Measurements from ENCODE around the gene SYP.

The SYP gene

DNA sequence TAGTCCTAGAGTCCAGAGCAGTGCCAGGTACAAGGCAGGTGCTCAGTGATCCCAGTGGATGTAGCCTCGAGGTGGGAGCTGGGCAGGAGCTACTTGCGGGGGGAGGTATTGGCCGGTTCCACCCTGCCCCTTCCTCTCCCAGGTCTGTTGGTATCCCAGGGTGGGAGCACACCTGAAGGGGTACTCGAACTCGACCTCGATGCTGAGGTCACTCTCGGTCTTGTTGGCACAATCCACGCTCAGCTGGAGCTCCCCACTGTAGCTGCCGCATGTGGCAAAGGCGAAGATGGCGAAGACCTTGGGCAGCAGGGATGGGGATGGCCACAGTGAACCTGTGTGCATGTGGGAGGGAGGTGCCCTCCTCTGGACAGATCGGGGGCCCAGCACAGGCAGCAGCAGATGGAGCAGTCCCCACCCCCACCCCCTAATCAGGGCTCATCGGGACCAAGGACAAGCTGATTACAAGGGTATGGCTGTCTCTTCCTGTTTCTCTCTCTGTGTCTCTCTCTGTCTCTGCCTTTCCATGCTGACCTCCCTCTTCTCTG lies 2.4 kb downstream of the SYP start:
- H3K27me3 ChIP-seq (ENCODE audit: control insufficient read depth in 5 of 5, insufficient read depth in 4 of 5, low read length in 5 of 5), result peaks cover 0 to 7% (median 0%) of the 10 kb centered on the region in 5 donors
- no peaks in the 10 kb centered on the region for H3K36me3 ChIP-seq (ENCODE audit: control insufficient read depth in 5 of 5, insufficient read depth in 5 of 5, low read length in 5 of 5)
- no peak overlapping the region for H3K4me3 ChIP-seq (ENCODE audit: low read depth in 1 of 5, low read length in 5 of 5)
- H3K9me3 ChIP-seq (ENCODE audit: control insufficient read depth in 5 of 5, low read length in 5 of 5), result no peaks in the 10 kb centered on the region
- peaks cover 0 to 11% (median 6%) of the 10 kb centered on the region in 5 donors for H3K4me1 ChIP-seq (ENCODE audit: control insufficient read depth in 5 of 5, insufficient read depth in 5 of 5, low read length in 5 of 5)
- H3K27ac ChIP-seq (ENCODE audit: low read depth, low read length), result no peak overlapping the region
- no peak overlapping the region for H3K9ac ChIP-seq (ENCODE audit: low read length in 5 of 5)

DNA sequence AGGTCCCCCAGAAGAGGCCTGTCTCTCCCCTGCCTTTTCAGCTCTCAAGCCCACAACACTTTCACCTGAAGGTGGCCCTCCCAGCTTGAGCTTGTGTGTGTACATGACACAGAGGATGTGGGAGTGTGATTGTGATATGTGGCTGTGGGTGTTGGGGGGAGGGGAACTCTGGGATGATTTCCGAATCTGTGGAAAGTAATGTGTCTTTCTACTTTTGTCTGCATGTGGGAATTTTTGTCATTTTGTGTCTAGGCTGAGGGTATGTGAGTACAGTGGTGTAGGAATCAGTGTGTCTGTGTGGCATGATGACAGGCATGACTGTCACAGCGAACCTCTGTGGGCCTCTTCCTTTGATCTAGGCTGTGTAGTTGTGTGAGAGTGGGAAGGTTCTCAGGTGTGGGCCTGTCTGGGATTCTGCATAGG lies 6.4 kb downstream of the SYP start:
- Histone ChIP-seq H3K9ac (ENCODE audit: low read length in 5 of 5) (no peak overlapping the region), H3K4me3 (ENCODE audit: low read depth in 1 of 5, low read length in 5 of 5) (no peak overlapping the region), H3K27ac (ENCODE audit: low read depth, low read length) (no peak overlapping the region), H3K36me3 (ENCODE audit: control insufficient read depth in 5 of 5, insufficient read depth in 5 of 5, low read length in 5 of 5) (no peaks in the 10 kb centered on the region), H3K4me1 (ENCODE audit: control insufficient read depth in 5 of 5, insufficient read depth in 5 of 5, low read length in 5 of 5) (peaks cover 0 to 10% (median 8%) of the 10 kb centered on the region in 5 donors), H3K27me3 (ENCODE audit: control insufficient read depth in 5 of 5, insufficient read depth in 4 of 5, low read length in 5 of 5) (peaks cover 0 to 7% (median 2%) of the 10 kb centered on the region in 5 donors), H3K9me3 (ENCODE audit: control insufficient read depth in 5 of 5, low read length in 5 of 5) (no peaks in the 10 kb centered on the region)

DNA sequence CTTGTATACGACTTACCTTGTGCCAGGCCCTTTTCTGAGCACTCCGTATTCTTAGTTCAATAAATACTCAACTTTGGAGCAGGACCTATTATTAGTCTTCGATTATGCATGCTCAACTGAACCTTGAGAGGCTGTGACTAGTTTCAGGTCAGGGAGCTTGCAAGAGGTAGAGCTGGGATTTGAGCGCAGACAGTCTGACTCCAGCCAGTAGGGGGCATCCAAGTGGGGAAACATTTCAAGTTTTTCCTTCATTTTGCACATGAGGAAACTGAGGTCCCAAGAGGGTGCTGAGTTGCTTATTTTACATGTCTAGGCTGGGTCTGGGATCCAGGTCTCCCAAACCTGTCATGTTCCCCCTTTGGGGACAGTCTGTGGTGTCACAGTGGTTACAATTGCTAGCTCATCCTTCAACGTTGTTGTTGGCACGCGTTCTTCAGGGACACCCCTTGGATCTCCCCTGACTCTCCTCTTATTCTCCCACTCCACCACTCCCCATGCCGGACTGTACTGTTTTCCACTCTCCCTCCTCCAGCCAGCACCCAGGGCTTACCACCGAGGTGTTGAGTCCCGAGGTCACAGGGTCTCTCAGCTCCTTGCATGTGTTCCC lies 7.2 kb downstream of the SYP start:
- H3K27me3 ChIP-seq (ENCODE audit: control insufficient read depth in 5 of 5, insufficient read depth in 4 of 5, low read length in 5 of 5), result peaks cover 0 to 7% (median 3%) of the 10 kb centered on the region in 5 donors
- no peaks in the 10 kb centered on the region for H3K36me3 ChIP-seq (ENCODE audit: control insufficient read depth in 5 of 5, insufficient read depth in 5 of 5, low read length in 5 of 5)
- no peak overlapping the region for H3K4me3 ChIP-seq (ENCODE audit: low read depth in 1 of 5, low read length in 5 of 5)
- no peak overlapping the region for H3K27ac ChIP-seq (ENCODE audit: low read depth, low read length)
- no peak overlapping the region for H3K9ac ChIP-seq (ENCODE audit: low read length in 5 of 5)
- no peaks in the 10 kb centered on the region for H3K9me3 ChIP-seq (ENCODE audit: control insufficient read depth in 5 of 5, low read length in 5 of 5)
- peaks cover 0 to 10% (median 8%) of the 10 kb centered on the region in 5 donors for H3K4me1 ChIP-seq (ENCODE audit: control insufficient read depth in 5 of 5, insufficient read depth in 5 of 5, low read length in 5 of 5)

GRCh38 chrX:49191574-49192011 lies 8.4 kb downstream of the SYP start:
- Histone ChIP-seq H3K4me3 (ENCODE audit: low read depth in 1 of 5, low read length in 5 of 5) (peak overlapping the region; percentile 55 to 74 (median 68)), H3K27me3 (ENCODE audit: control insufficient read depth in 5 of 5, insufficient read depth in 4 of 5, low read length in 5 of 5) (peaks cover 0 to 5% (median 2%) of the 10 kb centered on the region in 5 donors), H3K9ac (ENCODE audit: low read length in 5 of 5) (peak overlapping the region in 4 of 5 donors; percentile 67 to 82 (median 74)), H3K27ac (ENCODE audit: low read depth, low read length) (peak overlapping the region; percentile 70), H3K36me3 (ENCODE audit: control insufficient read depth in 5 of 5, insufficient read depth in 5 of 5, low read length in 5 of 5) (no peaks in the 10 kb centered on the region), H3K4me1 (ENCODE audit: control insufficient read depth in 5 of 5, insufficient read depth in 5 of 5, low read length in 5 of 5) (peaks cover 0 to 10% (median 8%) of the 10 kb centered on the region in 5 donors), H3K9me3 (ENCODE audit: control insufficient read depth in 5 of 5, low read length in 5 of 5) (no peaks in the 10 kb centered on the region)

- Histone ChIP-seq H3K36me3 (ENCODE audit: control insufficient read depth in 5 of 5, insufficient read depth in 5 of 5, low read length in 5 of 5) (no peaks in the 10 kb centered on the region), H3K9ac (ENCODE audit: low read length in 5 of 5) (peak overlapping the region in 4 of 5 donors; percentile 67 to 82 (median 74)), H3K4me1 (ENCODE audit: control insufficient read depth in 5 of 5, insufficient read depth in 5 of 5, low read length in 5 of 5) (peaks cover 0 to 10% (median 9%) of the 10 kb centered on the region in 5 donors), H3K27me3 (ENCODE audit: control insufficient read depth in 5 of 5, insufficient read depth in 4 of 5, low read length in 5 of 5) (peaks cover 0 to 6% (median 2%) of the 10 kb centered on the region in 5 donors), H3K27ac (ENCODE audit: low read depth, low read length) (peak overlapping the region; percentile 70), H3K9me3 (ENCODE audit: control insufficient read depth in 5 of 5, low read length in 5 of 5) (no peaks in the 10 kb centered on the region), H3K4me3 (ENCODE audit: low read depth in 1 of 5, low read length in 5 of 5) (peak overlapping the region; percentile 55 to 74 (median 68))
These were observed 9.0 kb downstream of the SYP start for GRCh38 chrX:49190821-49191573.

- Histone ChIP-seq H3K9ac (ENCODE audit: low read length in 5 of 5) (peak overlapping the region in 1 of 5 donors; percentile 35), H3K4me3 (ENCODE audit: low read depth in 1 of 5, low read length in 5 of 5) (no peak overlapping the region), H3K27ac (ENCODE audit: low read depth, low read length) (no peak overlapping the region), H3K9me3 (ENCODE audit: control insufficient read depth in 5 of 5, low read length in 5 of 5) (no peaks in the 10 kb centered on the region), H3K27me3 (ENCODE audit: control insufficient read depth in 5 of 5, insufficient read depth in 4 of 5, low read length in 5 of 5) (peaks cover 0 to 6% (median 2%) of the 10 kb centered on the region in 5 donors), H3K36me3 (ENCODE audit: control insufficient read depth in 5 of 5, insufficient read depth in 5 of 5, low read length in 5 of 5) (no peaks in the 10 kb centered on the region), H3K4me1 (ENCODE audit: control insufficient read depth in 5 of 5, insufficient read depth in 5 of 5, low read length in 5 of 5) (peaks cover 0 to 22% (median 18%) of the 10 kb centered on the region in 5 donors)
These were observed 10.4 kb downstream of the SYP start for GRCh38 chrX:49189606-49190005.

GRCh38 chrX:49188468-49189076 lies 11.4 kb downstream of the SYP start:
- Histone ChIP-seq H3K4me1 (ENCODE audit: control insufficient read depth in 5 of 5, insufficient read depth in 5 of 5, low read length in 5 of 5) (peaks cover 0 to 33% (median 25%) of the 10 kb centered on the region in 5 donors), H3K27me3 (ENCODE audit: control insufficient read depth in 5 of 5, insufficient read depth in 4 of 5, low read length in 5 of 5) (peaks cover 0 to 6% (median 0%) of the 10 kb centered on the region in 5 donors), H3K9ac (ENCODE audit: low read length in 5 of 5) (no peak overlapping the region), H3K9me3 (ENCODE audit: control insufficient read depth in 5 of 5, low read length in 5 of 5) (no peaks in the 10 kb centered on the region), H3K27ac (ENCODE audit: low read depth, low read length) (peak overlapping the region; percentile 37), H3K36me3 (ENCODE audit: control insufficient read depth in 5 of 5, insufficient read depth in 5 of 5, low read length in 5 of 5) (peaks cover 0 to 1% (median 1%) of the 10 kb centered on the region in 5 donors), H3K4me3 (ENCODE audit: low read depth in 1 of 5, low read length in 5 of 5) (no peak overlapping the region)

DNA sequence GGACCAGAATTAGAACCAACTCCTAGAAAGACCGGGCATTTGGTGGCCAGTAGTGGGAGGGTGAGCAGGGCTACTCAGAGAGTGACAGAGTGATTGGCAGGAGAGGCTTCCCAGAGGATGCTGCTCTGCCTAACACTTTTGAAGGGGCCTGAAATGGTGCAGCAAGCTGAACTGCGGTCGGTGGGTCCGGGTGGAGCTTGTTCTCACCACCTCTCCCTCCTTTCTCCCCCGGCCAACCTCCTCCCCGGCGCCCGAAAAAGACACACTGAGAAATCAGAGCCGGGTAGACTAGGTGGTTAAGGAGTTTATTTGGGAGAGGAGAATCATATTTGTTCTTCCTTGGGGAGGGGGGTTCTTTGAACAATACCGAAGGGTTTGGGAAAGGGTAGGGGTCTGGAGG lies 12.5 kb downstream of the SYP start:
- Histone ChIP-seq H3K36me3 (ENCODE audit: control insufficient read depth in 5 of 5, insufficient read depth in 5 of 5, low read length in 5 of 5) (peaks cover 0 to 8% (median 4%) of the 10 kb centered on the region in 5 donors), H3K4me3 (ENCODE audit: low read depth in 1 of 5, low read length in 5 of 5) (no peak overlapping the region), H3K27me3 (ENCODE audit: control insufficient read depth in 5 of 5, insufficient read depth in 4 of 5, low read length in 5 of 5) (peaks cover 0 to 6% (median 0%) of the 10 kb centered on the region in 5 donors), H3K27ac (ENCODE audit: low read depth, low read length) (peak overlapping the region; percentile 79), H3K9ac (ENCODE audit: low read length in 5 of 5) (no peak overlapping the region), H3K9me3 (ENCODE audit: control insufficient read depth in 5 of 5, low read length in 5 of 5) (no peaks in the 10 kb centered on the region), H3K4me1 (ENCODE audit: control insufficient read depth in 5 of 5, insufficient read depth in 5 of 5, low read length in 5 of 5) (peaks cover 0 to 33% (median 25%) of the 10 kb centered on the region in 5 donors)

DNA sequence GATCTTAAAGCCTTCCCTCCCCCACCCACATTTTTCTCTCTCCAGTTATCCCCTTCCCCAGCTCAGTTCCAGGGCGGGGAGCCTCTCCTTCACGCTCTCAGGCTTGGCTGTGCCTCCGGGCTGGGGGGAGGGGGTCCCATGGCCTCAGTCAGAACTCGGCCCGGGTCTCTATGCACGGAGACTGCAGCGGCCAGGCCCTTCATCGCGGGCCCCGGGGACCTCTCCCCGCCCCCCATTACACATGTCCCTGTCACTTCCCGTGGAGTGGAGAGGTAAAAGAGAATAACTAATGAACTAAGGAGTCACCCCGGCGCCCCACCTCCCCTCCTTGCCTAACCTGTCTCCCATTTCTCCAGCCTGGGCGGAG lies 13.0 kb downstream of the SYP start:
- Histone ChIP-seq H3K27ac (ENCODE audit: low read depth, low read length) (peak overlapping the region; percentile 79), H3K36me3 (ENCODE audit: control insufficient read depth in 5 of 5, insufficient read depth in 5 of 5, low read length in 5 of 5) (peaks cover 0 to 13% (median 5%) of the 10 kb centered on the region in 5 donors), H3K9me3 (ENCODE audit: control insufficient read depth in 5 of 5, low read length in 5 of 5) (no peaks in the 10 kb centered on the region), H3K9ac (ENCODE audit: low read length in 5 of 5) (no peak overlapping the region), H3K27me3 (ENCODE audit: control insufficient read depth in 5 of 5, insufficient read depth in 4 of 5, low read length in 5 of 5) (peaks cover 0 to 6% (median 2%) of the 10 kb centered on the region in 5 donors), H3K4me1 (ENCODE audit: control insufficient read depth in 5 of 5, insufficient read depth in 5 of 5, low read length in 5 of 5) (peaks cover 0 to 33% (median 25%) of the 10 kb centered on the region in 5 donors), H3K4me3 (ENCODE audit: low read depth in 1 of 5, low read length in 5 of 5) (no peak overlapping the region)

Measured in subcutaneous abdominal adipose tissue (tissue), 5 donors.